GM08714 (cell line): Measurements from ENCODE around the gene CPSF3.

Experiments used
- H3K4me3 ChIP-seq: fragments of 200-500 bp; sonication (Bioruptor generic); 2 replicates; pipeline ENCODE4 v1.5.1; 2014; ENCODE audit warnings: mild to moderate bottlenecking, low read length, inconsistent platforms
- ZNF274 ChIP-seq: IDR thresholded peaks from 2 replicates; pipeline ENCODE4 v1.6.1; 2012; ENCODE audit warnings: mild to moderate bottlenecking, low read depth, low read length

The CPSF3 gene

DNA sequence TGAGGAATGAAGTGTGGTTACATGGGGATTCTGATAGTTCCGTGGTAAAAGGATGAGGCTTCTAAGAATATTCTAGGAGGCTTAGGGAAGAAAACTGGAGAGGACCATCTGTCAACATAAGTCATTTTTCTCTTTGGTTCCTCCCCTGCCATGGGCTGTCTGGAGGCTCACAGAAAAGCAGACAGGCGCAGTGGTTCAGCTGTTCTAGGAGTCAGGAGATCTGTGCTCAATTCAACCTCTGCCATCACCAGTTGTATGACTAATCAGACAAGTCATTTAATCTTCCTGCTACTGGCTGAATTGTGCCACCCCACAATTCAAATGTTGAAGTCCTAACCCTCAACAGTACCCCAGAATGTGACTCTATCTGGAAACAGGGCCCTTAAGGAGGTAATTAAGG, 95.8 kb downstream of the CPSF3 start:
- TF ChIP-seq ZNF274, result no peak
- H3K4me3 ChIP-seq, result no peak overlapping the region
